NCI-H2081 (cell line): ENCODE results near the gene RIMS1.

Source experiments
- DNase-seq, 2 experiments: peaks; one replicate each; lab custom pipeline; 2025; lab: John Stamatoyannopoulos, UW

RIMS1 gene

DNA sequence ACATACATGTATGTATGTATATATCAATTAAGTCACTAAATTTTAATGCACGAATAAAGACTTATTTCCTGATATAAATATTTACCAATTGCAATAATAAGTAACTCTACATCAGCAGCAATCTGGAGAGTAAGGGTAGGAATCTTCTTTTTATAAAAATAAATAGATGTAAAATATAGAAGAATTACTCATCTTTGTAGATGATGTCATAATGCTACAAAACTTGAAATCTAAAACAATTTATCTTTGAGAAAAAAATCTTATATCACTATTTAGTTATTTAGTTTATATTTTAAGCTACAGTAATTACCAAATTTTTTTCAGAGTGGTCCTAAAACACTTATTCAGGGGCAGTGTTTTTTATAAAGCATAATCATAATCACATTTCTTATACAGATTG is 351.7 kb downstream of the RIMS1 start:
- no peak for DNase-seq

DNA sequence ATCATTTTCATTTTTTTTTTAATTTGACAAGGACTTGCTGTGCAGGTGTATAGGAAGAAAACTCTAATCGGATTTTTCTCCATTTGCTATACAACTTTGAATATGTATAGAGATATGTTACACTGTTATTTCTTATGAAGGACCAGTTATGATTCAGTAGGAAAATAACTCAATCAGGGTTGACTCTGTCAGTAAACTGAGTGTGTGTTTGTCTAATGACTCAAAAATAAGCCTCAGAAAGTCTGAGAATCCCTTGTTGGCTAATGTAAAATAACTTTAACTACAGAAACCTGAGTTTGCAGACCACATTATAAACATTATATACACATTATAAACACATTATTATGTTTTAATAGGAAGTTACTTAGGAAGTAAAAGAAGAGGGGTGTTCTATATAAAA is 352.6 kb downstream of the RIMS1 start:
- DNase-seq: no peak

- DNase-seq: peak; percentile 18 to 38
Observed at GRCh38 chr6:72245565-72245964, 359.2 kb downstream of the RIMS1 start.

DNA sequence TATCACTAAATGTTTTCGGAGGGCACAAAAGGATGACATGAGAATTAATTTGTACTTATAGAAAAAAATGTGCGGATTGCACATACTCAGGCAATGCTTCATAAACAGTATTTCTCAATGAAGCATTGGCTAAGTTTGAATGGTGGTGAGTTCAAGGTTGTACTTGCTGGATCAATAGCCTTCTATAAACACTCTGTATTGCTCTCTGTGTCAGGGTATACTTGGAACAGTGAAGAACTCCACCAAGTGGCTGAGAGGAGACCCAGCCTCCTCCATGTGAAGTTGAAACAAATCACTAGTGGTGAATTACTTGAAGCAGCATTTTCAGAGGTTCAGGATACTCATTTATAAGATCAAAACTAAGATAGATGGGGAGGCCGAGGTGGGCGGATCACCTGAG is 360.6 kb downstream of the RIMS1 start:
- peak in 1 of 2 experiments; percentile 17 for DNase-seq

GRCh38 chr6:72248621-72249020 is 362.3 kb downstream of the RIMS1 start:
- no peak for DNase-seq

DNA sequence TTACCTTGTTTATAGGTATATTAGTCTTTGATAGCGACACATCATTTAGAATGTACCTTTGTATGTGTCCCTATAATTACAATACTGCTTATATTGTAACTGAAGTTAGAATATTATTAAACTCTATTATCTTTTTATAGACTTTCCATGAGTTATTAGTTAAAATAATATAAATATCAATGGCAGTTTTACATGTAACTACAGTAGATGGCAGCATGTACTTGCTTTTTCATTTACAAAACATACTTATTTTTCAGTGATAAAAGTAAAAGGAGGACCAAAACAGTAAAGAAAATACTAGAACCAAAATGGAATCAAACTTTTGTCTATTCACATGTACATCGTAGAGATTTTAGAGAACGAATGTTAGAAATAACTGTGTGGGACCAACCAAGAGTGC is 364.3 kb downstream of the RIMS1 start:
- no peak for DNase-seq

DNA sequence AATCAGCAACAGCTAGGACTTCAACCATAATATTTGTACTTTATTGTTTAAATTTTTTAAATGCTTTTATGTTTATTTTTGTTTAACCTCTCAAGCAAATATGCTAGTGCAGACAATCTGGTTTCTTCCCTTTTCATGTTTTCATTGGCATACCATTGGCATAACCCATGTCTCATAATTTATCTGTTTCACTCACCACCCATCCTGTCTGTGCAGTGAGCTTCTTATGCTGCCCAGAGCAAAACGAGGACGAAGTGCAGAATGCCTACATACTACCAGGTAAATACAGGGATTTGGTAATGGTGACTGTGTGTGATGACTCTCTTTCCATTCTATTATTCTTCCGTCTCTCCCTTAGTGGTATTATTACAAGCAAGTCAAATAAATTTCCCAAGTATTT is 374.1 kb downstream of the RIMS1 start:
- no peak for DNase-seq

- DNase-seq: no peak
Observed at GRCh38 chr6:72261554-72261953, 375.2 kb downstream of the RIMS1 start.

DNA sequence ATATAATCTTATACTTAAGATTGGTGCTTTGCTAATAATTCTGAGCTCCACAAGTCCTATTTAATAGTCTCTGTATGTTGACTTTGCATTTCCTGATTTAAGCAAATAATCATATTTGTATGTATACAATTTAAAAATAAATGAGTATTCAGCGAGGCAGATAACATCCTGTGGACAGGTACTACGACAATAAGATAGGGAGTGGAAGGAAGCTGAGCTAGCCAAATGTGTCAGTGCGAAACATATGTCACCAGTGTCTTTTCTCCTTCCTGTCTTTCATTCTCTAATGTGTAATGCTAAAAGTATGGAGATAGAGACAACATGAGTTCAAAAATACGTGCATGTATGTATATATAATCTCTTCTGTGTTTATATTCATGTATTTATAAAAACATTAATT is 375.9 kb downstream of the RIMS1 start:
- no peak for DNase-seq

- DNase-seq: no peak
Observed at GRCh38 chr6:72267470-72267869, 381.1 kb downstream of the RIMS1 start.

DNA sequence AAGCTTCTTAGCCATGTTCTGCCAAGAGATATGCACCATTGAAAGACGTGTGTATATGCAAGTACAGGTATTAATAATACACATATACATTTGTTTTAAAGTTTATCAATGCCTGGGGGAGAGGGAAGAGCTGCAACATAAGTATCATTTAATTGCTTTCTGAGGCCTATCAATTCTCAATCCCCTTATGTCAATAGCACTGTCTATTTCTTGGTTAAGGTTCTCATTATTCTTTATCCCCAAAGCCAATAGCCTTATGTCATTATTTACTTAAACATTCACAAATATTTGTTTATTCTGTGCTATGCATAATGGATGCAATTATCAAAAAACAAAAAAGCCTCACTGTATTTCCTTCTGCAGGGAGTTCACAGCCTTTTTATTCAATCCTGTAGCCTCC is 385.2 kb downstream of the RIMS1 start:
- peak; percentile 10 to 51 for DNase-seq

DNA sequence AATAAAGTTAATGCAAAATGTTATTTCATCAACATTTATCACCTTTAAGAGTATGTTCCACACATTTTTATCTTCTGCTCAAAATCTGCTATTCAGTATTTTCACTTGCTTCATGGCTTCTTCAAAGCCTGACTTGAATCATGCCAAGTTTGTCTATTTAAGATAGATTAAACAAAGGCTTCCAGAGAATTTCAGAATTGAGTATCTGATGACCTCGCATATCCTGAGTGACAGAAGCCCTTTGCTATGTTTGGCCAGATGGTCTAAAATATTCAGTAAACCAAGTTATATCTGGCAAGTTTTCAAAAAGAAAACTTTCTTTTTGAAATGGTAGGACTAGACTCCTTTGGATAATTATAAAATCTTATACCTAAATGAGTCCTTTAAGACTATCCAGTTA is 386.6 kb downstream of the RIMS1 start:
- no peak for DNase-seq

DNA sequence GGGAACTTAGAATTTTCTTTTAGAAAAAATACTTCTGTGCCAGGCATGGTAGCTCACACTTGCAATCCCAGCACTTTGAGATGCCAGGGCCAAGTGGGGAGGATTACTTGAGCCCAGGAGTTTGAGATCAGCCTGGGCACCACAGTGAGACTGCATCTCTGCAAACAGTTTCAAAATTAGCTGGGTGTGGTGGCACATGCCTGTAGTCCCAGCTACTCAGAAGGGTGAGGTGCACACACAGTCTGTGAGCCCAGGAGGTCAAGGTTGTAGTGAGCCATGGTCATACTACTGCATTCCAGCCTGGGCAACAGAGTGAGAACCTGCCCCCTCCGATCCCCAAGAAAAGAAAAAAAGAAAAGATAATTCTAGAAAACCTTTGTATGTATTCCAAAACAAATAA is 389.5 kb downstream of the RIMS1 start:
- no peak for DNase-seq

- no peak for DNase-seq
Observed at GRCh38 chr6:72282201-72282600, 395.9 kb downstream of the RIMS1 start.

- peak in 1 of 2 experiments; percentile 8 for DNase-seq
Observed at GRCh38 chr6:72283571-72283970, 397.2 kb downstream of the RIMS1 start.

DNA sequence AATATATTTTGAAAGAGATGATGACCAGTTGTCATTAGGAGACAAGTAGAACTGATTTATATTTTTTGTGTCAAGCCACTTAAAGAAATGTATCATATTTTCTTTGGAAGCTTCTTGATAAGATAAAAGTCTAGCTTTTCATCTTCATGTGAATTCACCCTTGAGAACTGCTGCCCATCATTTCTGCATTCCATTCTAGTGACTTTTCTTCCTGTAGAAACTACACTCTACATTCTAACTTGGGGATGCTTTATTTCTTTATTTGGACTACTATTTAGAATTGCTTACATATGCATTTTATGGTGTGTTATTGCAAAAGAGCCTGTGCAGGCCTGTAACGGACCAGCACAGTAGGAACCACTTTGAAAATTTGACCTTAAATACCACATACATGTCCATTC is 400.6 kb downstream of the RIMS1 start:
- no peak for DNase-seq

DNA sequence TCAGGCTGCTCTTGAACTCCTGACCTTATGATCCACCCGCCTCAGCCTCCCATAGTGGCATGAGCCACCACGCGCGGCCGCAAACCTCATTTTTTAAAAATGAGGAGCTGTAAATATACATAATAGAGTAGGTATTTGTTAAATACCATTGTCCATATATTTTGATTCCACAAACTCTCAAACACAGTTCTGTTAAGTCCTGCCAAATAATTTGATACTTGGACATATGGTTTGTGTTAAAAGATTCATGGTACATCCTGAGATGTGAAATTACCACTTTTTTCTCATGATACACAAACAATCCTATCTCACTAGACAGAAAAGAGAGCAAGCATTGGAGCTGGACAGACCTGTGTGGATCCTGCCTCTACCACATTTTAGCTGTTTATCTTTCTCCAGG is 401.5 kb downstream of the RIMS1 start:
- no peak for DNase-seq

- DNase-seq: no peak
Observed at GRCh38 chr6:72288592-72288991, 402.2 kb downstream of the RIMS1 start.

- DNase-seq: no peak
Observed at GRCh38 chr6:72290620-72291019, 404.3 kb downstream of the RIMS1 start.

DNA sequence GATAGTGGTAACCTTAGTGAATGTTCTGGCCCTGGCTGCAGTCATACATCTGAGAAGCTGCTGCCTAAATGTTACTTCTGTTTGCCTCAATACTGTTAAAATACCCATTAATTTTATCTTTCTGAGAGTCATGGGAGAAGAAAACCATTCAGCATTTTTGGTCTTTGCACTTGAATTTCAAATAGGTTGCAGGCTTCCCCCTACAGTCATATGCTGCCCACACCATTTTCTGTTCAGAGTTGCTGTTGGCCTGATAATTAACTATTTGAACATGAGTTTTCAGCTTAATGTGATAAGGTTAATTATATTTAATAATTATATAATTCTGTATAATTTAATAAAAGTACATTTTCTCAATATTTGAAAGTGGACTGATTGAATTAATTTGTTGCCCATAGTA is 410.0 kb downstream of the RIMS1 start:
- no peak for DNase-seq

DNA sequence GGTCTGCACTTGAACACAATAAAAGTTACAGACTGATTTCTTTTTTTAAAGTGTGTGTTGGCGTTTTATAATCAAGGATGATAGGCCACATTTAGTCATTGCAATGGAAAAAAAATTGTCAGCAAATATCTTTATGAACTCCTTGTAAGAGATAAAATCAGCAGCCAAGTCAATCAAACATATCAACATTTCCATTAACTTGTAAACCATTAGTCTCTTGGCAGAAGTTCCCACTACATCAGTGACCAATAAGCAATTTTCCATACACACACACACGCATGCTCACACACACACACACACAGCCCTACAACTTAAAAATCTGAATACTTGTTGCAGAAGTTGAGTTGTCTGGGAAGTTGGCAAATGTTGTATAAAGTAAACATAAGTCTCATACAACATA is 419.6 kb downstream of the RIMS1 start:
- no peak for DNase-seq

DNA sequence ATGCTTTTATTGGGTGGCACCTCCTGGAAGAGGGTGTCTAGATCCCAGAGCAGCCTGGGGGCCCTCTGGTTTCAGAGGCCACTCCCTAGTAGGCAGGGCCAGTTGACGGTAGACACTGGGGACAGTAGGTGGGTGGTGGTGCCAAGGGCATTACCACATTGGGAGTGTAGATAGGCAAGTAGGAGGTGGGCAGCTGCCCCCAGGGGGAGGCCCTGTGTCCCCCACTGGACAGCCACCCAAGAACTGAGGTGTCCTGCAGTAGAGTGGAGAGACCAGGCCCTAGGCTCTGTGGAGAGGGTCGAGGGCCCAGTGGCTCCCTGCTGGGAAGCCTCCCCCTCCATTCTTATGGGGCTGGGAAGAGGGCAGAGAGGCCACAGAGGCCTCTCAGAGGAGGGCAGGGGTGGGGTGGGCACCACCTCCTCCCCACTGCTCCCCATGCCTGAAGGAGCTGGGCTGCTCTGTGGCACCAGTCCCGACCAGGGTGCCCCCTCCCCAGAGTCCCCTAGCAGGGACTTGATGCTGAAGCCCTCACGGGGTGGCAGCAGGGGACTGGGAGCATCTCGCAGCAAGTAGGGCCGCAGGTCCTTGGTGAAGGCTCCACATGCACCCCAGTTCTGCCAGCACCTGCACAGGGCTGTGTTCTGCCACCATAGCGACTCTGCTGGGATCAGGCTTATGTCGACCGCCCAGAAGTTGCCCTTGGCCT is 430.5 kb downstream of the RIMS1 start:
- no peak for DNase-seq

GRCh38 chr6:72321788-72322187 is 435.4 kb downstream of the RIMS1 start:
- DNase-seq: no peak

DNA sequence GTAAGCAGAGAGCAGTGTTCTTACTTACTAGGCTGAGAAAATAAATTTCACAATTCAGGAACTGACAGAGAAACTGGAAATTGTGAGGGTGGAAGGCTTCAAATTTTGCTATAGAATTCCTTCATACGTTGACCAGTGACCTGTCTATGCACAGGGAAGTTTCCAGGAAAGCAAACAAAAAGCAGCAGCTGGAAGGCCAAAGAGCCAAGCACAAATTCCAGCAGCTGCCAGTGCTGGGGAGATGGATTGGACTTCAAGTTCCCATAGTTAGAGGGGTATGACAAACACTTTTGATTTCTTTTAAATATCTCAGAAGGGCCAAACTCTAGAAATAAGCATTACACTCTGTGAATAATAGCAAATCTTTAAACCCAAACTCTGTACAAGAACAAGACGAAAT is 436.4 kb downstream of the RIMS1 start:
- DNase-seq: no peak

DNA sequence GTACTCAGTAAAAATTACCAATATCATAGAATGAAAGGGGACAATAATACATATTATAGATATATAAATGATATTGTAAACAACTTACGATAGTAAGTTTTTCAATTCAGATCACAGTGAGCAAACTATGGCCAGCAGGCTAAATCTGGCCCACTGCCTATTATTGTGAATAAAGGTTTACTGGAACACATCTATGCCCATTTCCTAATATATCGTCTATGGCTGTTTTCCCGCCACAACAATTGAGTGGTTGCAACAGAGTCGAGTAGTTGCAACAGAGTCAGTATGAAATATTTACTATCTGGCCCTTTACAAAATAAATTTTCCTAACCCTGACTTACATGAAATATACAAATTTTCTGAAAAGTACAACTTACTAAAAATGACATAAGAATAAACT is 438.2 kb downstream of the RIMS1 start:
- DNase-seq: no peak
